Liver (tissue), 9 donors: Measurements from ENCODE around the gene PTPRN2. TPM values are rescaled to one million over a fixed set of nuclear protein-coding genes. Genes with fewer than 3 reads are reported as not detected.

Experiments
- DNase-seq: peaks from one replicate; pipeline ENCODE4 v3.0.0-alpha.2; 2017; ENCODE audit warnings: low spot score
- H3K27ac ChIP-seq, 2 donors: one replicate each; pipeline ENCODE4 v1.7.0; 2013; ENCODE audit warnings: inconsistent platforms in 2 of 2, low read length in 2 of 2, control low read depth in 1 of 2, low read depth in 1 of 2, mild to moderate bottlenecking in 1 of 2
- H3K27me3 ChIP-seq, 4 donors: one replicate each; pipeline versions ENCODE4 v1.6.1 to v1.7.0; 2013; ENCODE audit warnings: low read length in 3 of 4, inconsistent platforms in 1 of 4, mild to moderate bottlenecking in 1 of 4, moderate library complexity in 1 of 4; ENCODE audit not compliant: control insufficient read depth in 4 of 4, insufficient read depth in 4 of 4
- H3K36me3 ChIP-seq, 4 donors: one replicate each; pipeline versions ENCODE4 v1.6.1 to v1.7.0; 2013; ENCODE audit warnings: low read length in 3 of 4, mild to moderate bottlenecking in 3 of 4, low read depth in 1 of 4, moderate library complexity in 1 of 4; ENCODE audit not compliant: control insufficient read depth in 4 of 4, insufficient read depth in 3 of 4
- H3K4me1 ChIP-seq, 4 donors: one replicate each; pipeline versions ENCODE4 v1.6.1 to v1.7.0; 2013; ENCODE audit warnings: low read length in 3 of 4, mild to moderate bottlenecking in 3 of 4, moderate library complexity in 1 of 4; ENCODE audit not compliant: control insufficient read depth in 4 of 4, insufficient read depth in 4 of 4
- H3K4me3 ChIP-seq, 3 donors: one replicate each; pipeline versions ENCODE4 v1.6.1 to v1.7.0; 2013; ENCODE audit warnings: low read length in 3 of 3, control low read depth in 1 of 3, low read depth in 1 of 3, mild to moderate bottlenecking in 1 of 3
- H3K9ac ChIP-seq, 2 donors: one replicate each; pipeline ENCODE4 v1.7.0; 2013; ENCODE audit warnings: low read length in 2 of 2, mild to moderate bottlenecking in 2 of 2, moderate library complexity in 2 of 2, control low read depth in 1 of 2, low read depth in 1 of 2
- H3K9me3 ChIP-seq, 4 donors: one replicate each; pipeline versions ENCODE4 v1.6.1 to v1.7.0; 2013; ENCODE audit warnings: low read length in 3 of 4; ENCODE audit not compliant: control insufficient read depth in 4 of 4
- EGR1 ChIP-seq, 2 donors: IDR thresholded peaks; 2 replicates each; pipeline ENCODE4 v1.6.1; 2016 to 2018; ENCODE audit warnings: antibody characterized with exemption in 2 of 2, low read depth in 2 of 2
- FOXA1 ChIP-seq: IDR thresholded peaks from 2 replicates; pipeline ENCODE4 v1.6.1; 2016; ENCODE audit warnings: antibody characterized with exemption
- FOXA2 ChIP-seq: IDR thresholded peaks from 2 replicates; pipeline ENCODE4 v1.6.1; 2016; ENCODE audit warnings: antibody characterized with exemption
- GABPA ChIP-seq, 2 donors: IDR thresholded peaks in 1 of 2; conservative IDR thresholded peaks in 1 of 2; 2 replicates each; pipeline ENCODE4 v1.6.1; 2016; ENCODE audit warnings: antibody characterized with exemption in 2 of 2, mild to moderate bottlenecking in 1 of 2, moderate library complexity in 1 of 2
- HNF4A ChIP-seq, 2 donors: conservative IDR thresholded peaks; 2 replicates each; pipeline ENCODE4 v1.6.1; 2016; ENCODE audit warnings: antibody characterized with exemption in 2 of 2, mild to moderate bottlenecking in 2 of 2
- HNF4G ChIP-seq: IDR thresholded peaks from 2 replicates; pipeline ENCODE4 v1.6.1; 2016; ENCODE audit warnings: antibody characterized with exemption
- JUND ChIP-seq, 2 donors: IDR thresholded peaks; 2 replicates each; pipeline ENCODE4 v1.6.1; 2016; ENCODE audit warnings: antibody characterized with exemption in 2 of 2
- MAX ChIP-seq: IDR thresholded peaks from 2 replicates; pipeline ENCODE4 v1.6.1; 2016; ENCODE audit warnings: antibody characterized with exemption
- NR2F2 ChIP-seq: IDR thresholded peaks from 2 replicates; pipeline ENCODE4 v1.6.1; 2016; ENCODE audit warnings: antibody characterized with exemption
- RAD21 ChIP-seq, 2 donors: IDR thresholded peaks; 2 replicates each; pipeline ENCODE4 v1.6.1; 2016; ENCODE audit warnings: antibody characterized with exemption in 2 of 2, mild to moderate bottlenecking in 2 of 2
- REST ChIP-seq: IDR thresholded peaks from 2 replicates; pipeline ENCODE4 v1.6.1; 2016; ENCODE audit warnings: antibody characterized with exemption, mild to moderate bottlenecking
- RXRA ChIP-seq, 2 donors: IDR thresholded peaks; 2 replicates each; pipeline ENCODE4 v1.6.1; 2017 to 2018; ENCODE audit warnings: antibody characterized with exemption in 2 of 2, mild to moderate bottlenecking in 1 of 2
- SP1 ChIP-seq: IDR thresholded peaks from 2 replicates; pipeline ENCODE4 v1.6.1; 2018; ENCODE audit warnings: antibody characterized with exemption, mild to moderate bottlenecking
- TAF1 ChIP-seq: conservative IDR thresholded peaks from 2 replicates; pipeline ENCODE4 v1.6.1; 2016; ENCODE audit warnings: antibody characterized with exemption, mild to moderate bottlenecking
- YY1 ChIP-seq: IDR thresholded peaks from 2 replicates; pipeline ENCODE4 v1.6.1; 2016; ENCODE audit warnings: antibody characterized with exemption, mild to moderate bottlenecking
- ZBTB33 ChIP-seq: IDR thresholded peaks from 2 replicates; pipeline ENCODE4 v1.6.1; 2016; ENCODE audit warnings: antibody characterized with exemption
- WGBS: extraction: QIAGEN DNeasy Blood & Tissue Kit; methylation state at CpG from one replicate; pipeline ENCODE4 v1.1.7; 2013; 5-methylcytosine and 5-hydroxymethylcytosine counted together
- polyA plus RNA-seq, 2 donors: library from polyadenylated mRNA; stranded (reverse) in 1 of 2; unstranded in 1 of 2; fragments of 200-250 nt in 1 of 2; fragments of >200 nt in 1 of 2; fragmentation: Nextera tagmentation in 1 of 2; extraction: Ambion mirVana in 1 of 2; gene quantifications; one replicate each; pipeline versions ENCODE4 v1.2.1 to v1.2.3, GENCODE V29; 2013 to 2015
- total RNA-seq, 2 donors: library from RNA; depleted of rRNA; stranded (reverse); fragments of >200 nt; gene quantifications; one replicate each; pipeline ENCODE4 v1.2.3, GENCODE V29; 2014
- TF ChIP-seq, protein P1 (sequence below): IDR thresholded peaks from 2 replicates; pipeline ENCODE4 v1.6.1; 2016; ENCODE audit warnings: antibody characterized with exemption
- TF ChIP-seq, protein P2 (sequence below): fragments of 150-350 bp; IDR thresholded peaks from 2 replicates; pipeline ENCODE4 v1.5.1; 2017; ENCODE audit warnings: improper control_type of control experiment, low read depth, low read length; ENCODE audit not compliant: missing input control
- donor health status: healthy.
- donor health status: healthy.
- donor health status: healthy.
- donor health status: healthy.
- donor health status: healthy.

Gene PTPRN2
- total and polyA plus RNA-seq, 4 donors: 0.75 to 1.9 (median 1.1) TPM

GRCh38 chr7:157668221-157668883, 919.3 kb downstream of the PTPRN2 start:
- Histone ChIP-seq H3K9ac (no peak overlapping the region), H3K4me1 (no peaks in the 10 kb centered on the region), H3K4me3 (no peak overlapping the region), H3K9me3 (no peaks in the 10 kb centered on the region), H3K27me3 (no peaks in the 10 kb centered on the region), H3K27ac (no peak overlapping the region), H3K36me3 (no peaks in the 10 kb centered on the region)
- no peak for TF ChIP-seq MAX
- TF ChIP-seq, protein P1, sequence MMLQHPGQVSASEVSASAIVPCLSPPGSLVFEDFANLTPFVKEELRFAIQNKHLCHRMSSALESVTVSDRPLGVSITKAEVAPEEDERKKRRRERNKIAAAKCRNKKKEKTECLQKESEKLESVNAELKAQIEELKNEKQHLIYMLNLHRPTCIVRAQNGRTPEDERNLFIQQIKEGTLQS: no peak
- TF ChIP-seq YY1: no peak
- no peak for TF ChIP-seq FOXA1
- TF ChIP-seq ZBTB33: no peak
- no peak for TF ChIP-seq TAF1
- no peak for TF ChIP-seq HNF4G
- no peak for TF ChIP-seq FOXA2
- TF ChIP-seq JUND (IDR thresholded peaks at IDR 0.05): no peak
- TF ChIP-seq GABPA (IDR thresholded peaks at IDR 0.05 in 1 of 2, conservative IDR thresholded peaks at IDR 0.05 in 1 of 2): no peak
- TF ChIP-seq NR2F2: no peak
- TF ChIP-seq REST: no peak
- TF ChIP-seq, protein P2, sequence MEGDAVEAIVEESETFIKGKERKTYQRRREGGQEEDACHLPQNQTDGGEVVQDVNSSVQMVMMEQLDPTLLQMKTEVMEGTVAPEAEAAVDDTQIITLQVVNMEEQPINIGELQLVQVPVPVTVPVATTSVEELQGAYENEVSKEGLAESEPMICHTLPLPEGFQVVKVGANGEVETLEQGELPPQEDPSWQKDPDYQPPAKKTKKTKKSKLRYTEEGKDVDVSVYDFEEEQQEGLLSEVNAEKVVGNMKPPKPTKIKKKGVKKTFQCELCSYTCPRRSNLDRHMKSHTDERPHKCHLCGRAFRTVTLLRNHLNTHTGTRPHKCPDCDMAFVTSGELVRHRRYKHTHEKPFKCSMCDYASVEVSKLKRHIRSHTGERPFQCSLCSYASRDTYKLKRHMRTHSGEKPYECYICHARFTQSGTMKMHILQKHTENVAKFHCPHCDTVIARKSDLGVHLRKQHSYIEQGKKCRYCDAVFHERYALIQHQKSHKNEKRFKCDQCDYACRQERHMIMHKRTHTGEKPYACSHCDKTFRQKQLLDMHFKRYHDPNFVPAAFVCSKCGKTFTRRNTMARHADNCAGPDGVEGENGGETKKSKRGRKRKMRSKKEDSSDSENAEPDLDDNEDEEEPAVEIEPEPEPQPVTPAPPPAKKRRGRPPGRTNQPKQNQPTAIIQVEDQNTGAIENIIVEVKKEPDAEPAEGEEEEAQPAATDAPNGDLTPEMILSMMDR: no peak
- TF ChIP-seq HNF4A (conservative IDR thresholded peaks at IDR 0.05): no peak
- no peak for TF ChIP-seq SP1
- no peak for TF ChIP-seq RAD21 (IDR thresholded peaks at IDR 0.05)
- TF ChIP-seq RXRA (IDR thresholded peaks at IDR 0.05): no peak
- no peak for TF ChIP-seq EGR1 (IDR thresholded peaks at IDR 0.05; ENCODE audit: low read depth in 2 of 2)
- no peak for DNase-seq
- 65% methylated on average over 22 of the region's 22 CpGs for WGBS
